HepG2 (cell line): ENCODE measurements around the gene SRSF11. TPM values are rescaled to one million over a fixed set of nuclear protein-coding genes. Genes with fewer than 3 reads are reported as not detected.

Experiments
- AGO2 ChIP-seq: fragments of 200-400 bp; formaldehyde crosslinking; optimal IDR thresholded peaks from 2 replicates; pipeline ENCODE3; 2017; ENCODE audit warnings: mild to moderate bottlenecking, low read depth, low read length, moderate library complexity
- DR1 ChIP-seq: sonication (generic); formaldehyde crosslinking; IDR thresholded peaks from 2 replicates; pipeline ENCODE4 v1.8.0; 2021; ENCODE audit warnings: mild to moderate bottlenecking, missing genetic modification reagents, inconsistent platforms
- ISL2 ChIP-seq: sonication (generic); formaldehyde crosslinking; IDR thresholded peaks from 2 replicates; pipeline ENCODE4 v1.5.0; 2020; ENCODE audit warnings: missing genetic modification reagents
- KAT7 ChIP-seq: IDR thresholded peaks from 2 replicates; pipeline ENCODE4 v1.6.1; 2018; ENCODE audit warnings: borderline replicate concordance, missing compliant biosample characterization
- MAF1 ChIP-seq: sonication (generic); formaldehyde crosslinking; IDR thresholded peaks from 2 replicates; pipeline ENCODE4 v1.5.0; 2020; ENCODE audit warnings: missing genetic modification reagents, borderline replicate concordance
- MEIS1 ChIP-seq: sonication (generic); formaldehyde crosslinking; IDR thresholded peaks from 2 replicates; pipeline ENCODE4 v1.9.0; 2021; ENCODE audit warnings: mild to moderate bottlenecking, missing genetic modification reagents, moderate library complexity, borderline replicate concordance
- MTA3 ChIP-seq: sonication (generic); formaldehyde crosslinking; IDR thresholded peaks from 2 replicates; pipeline ENCODE4 v1.4.0; 2020; ENCODE audit warnings: missing genetic modification reagents
- NR1H2 ChIP-seq: sonication (generic); formaldehyde crosslinking; IDR thresholded peaks from 2 replicates; pipeline ENCODE4 v1.8.1; 2022; ENCODE audit warnings: low read depth, missing genetic modification reagents, borderline replicate concordance
- SALL1 ChIP-seq: sonication (generic); formaldehyde crosslinking; IDR thresholded peaks from 2 replicates; pipeline ENCODE4 v1.8.0; 2022; ENCODE audit warnings: mild to moderate bottlenecking, missing genetic modification reagents
- SAP130 ChIP-seq: IDR thresholded peaks from 2 replicates; pipeline ENCODE4 v1.6.1; 2016; ENCODE audit warnings: low read depth
- TOPORS ChIP-seq: sonication (generic); formaldehyde crosslinking; IDR thresholded peaks from 2 replicates; pipeline ENCODE4 v1.8.0; 2023; ENCODE audit warnings: mild to moderate bottlenecking, missing genetic modification reagents
- WIZ ChIP-seq: sonication (generic); formaldehyde crosslinking; IDR thresholded peaks from 2 replicates; pipeline ENCODE4 v1.5.1; 2020; ENCODE audit warnings: mild to moderate bottlenecking, missing genetic modification reagents
- YY1 ChIP-seq: IDR thresholded peaks from 2 replicates; pipeline ENCODE4 v1.6.1; 2011; ENCODE audit warnings: low read length, low read depth, moderate library complexity, mild to moderate bottlenecking; ENCODE audit not compliant: insufficient read depth, insufficient replicate concordance
- ZMAT3 ChIP-seq: sonication (generic); formaldehyde crosslinking; conservative IDR thresholded peaks from 2 replicates; pipeline ENCODE4 v1.7.0; 2021; ENCODE audit warnings: missing genetic modification reagents
- ZNF101 ChIP-seq: sonication (generic); formaldehyde crosslinking; IDR thresholded peaks from 2 replicates; pipeline ENCODE4 v1.4.0; 2020; ENCODE audit warnings: mild to moderate bottlenecking, low read depth, missing genetic modification reagents, borderline replicate concordance
- ZNF24 ChIP-seq: fragments of 450-650 bp; IDR thresholded peaks from 2 replicates; pipeline ENCODE4 v1.6.1; 2017; ENCODE audit warnings: antibody characterized with exemption, mild to moderate bottlenecking
- ZNF446 ChIP-seq: sonication (generic); formaldehyde crosslinking; IDR thresholded peaks from 2 replicates; pipeline ENCODE4 v1.5.0; 2020; ENCODE audit warnings: mild to moderate bottlenecking, missing genetic modification reagents
- ZNF639 ChIP-seq: conservative IDR thresholded peaks from 2 replicates; pipeline ENCODE4 v1.6.1; 2018; ENCODE audit warnings: missing genetic modification reagents
- ZNF678 ChIP-seq: sonication (generic); formaldehyde crosslinking; IDR thresholded peaks from 2 replicates; pipeline ENCODE4 v1.4.0; 2020; ENCODE audit warnings: mild to moderate bottlenecking, missing genetic modification reagents
- ZNF782 ChIP-seq: sonication (generic); formaldehyde crosslinking; IDR thresholded peaks from 2 replicates; pipeline ENCODE4 v1.4.0; 2020; ENCODE audit warnings: missing genetic modification reagents, mild to moderate bottlenecking, borderline replicate concordance
- ZSCAN25 ChIP-seq: sonication (generic); formaldehyde crosslinking; IDR thresholded peaks from 2 replicates; pipeline ENCODE4 v1.8.0; 2022; ENCODE audit warnings: mild to moderate bottlenecking, missing genetic modification reagents
- polyA plus RNA-seq, 8 experiments: library from polyadenylated mRNA; depleted of rRNA in 3 of 8; stranded (reverse) in 7 of 8; unstranded in 1 of 8; fragments of >200 nt; fragmentation: Illumina TruSeq in 4 of 8; extraction: Trizol in 4 of 8; gene quantifications; 2 replicates each; pipeline versions ENCODE4 v1.2.1 to v1.2.3, GENCODE V29; 2011 to 2016; ENCODE audit warnings: low read depth in 4 of 8, missing spikeins in 1 of 8, mixed read lengths in 1 of 8; ENCODE audit not compliant: insufficient read depth in 1 of 8
- total RNA-seq, 5 experiments: library from RNA; depleted of rRNA; stranded (reverse); fragments of >200 nt; fragmentation: Illumina TruSeq; extraction: Trizol; gene quantifications; 2 replicates each; pipeline ENCODE4 v1.2.3, GENCODE V29; 2016; ENCODE audit warnings: low read depth in 1 of 5
- TF ChIP-seq, protein P1 (sequence below): sonication (generic); formaldehyde crosslinking; conservative IDR thresholded peaks from 2 replicates; pipeline ENCODE4 v1.4.0; 2020; ENCODE audit warnings: mild to moderate bottlenecking, missing genetic modification reagents, moderate library complexity
- TF ChIP-seq, protein P2 (sequence below): sonication (generic); formaldehyde crosslinking; IDR thresholded peaks from 2 replicates; pipeline ENCODE4 v1.4.0; 2020; ENCODE audit warnings: missing genetic modification reagents

SRSF11 gene
- total and polyA plus RNA-seq, 2 of the 13 experiments (the other 11 are each of a cell fraction or from before 2014, with no cell fraction given), result 118 to 381 TPM

DNA sequence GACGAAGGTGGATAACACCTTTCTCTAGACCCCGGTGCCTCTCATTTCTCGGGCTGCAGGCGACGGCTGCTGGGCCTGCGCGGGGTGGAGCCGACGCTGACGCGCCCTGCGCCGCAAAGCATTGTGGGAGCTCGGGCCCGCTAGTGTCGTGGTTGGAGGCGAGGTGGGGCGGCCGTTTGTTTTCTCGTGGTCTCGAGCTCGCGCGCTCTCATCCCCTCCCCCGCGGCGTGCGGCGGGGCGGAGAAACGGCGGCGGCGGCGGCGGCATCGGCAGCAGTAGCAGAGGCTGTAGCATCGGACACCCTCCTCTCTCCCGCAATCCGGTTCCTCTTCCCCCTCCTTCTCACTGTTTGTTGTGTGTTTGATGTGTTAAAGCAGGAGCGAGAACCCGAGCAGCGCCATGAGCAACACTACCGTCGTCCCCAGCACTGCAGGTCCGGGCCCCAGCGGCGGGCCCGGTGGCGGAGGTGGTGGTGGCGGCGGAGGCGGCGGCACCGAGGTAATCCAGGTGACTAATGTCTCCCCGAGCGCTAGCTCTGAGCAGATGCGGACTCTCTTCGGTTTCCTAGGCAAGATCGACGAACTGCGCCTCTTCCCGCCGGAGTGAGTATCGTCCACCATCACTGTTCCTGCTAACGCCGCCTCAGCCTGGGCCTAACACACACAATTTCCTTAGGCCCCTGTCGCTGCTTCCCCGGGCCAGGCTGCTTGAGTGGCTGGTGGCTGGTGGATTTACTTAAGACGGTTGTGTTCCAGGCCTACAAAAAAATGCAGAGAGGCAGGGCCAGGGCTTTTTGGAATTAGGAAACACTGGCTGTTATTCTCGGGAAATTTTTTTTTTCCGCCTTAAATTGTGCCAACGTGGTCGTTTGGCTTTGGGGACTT lies at the start of gene SRSF11 (continued):
- peak; percentile 85; the same call in 1 of the 2 replicates for TF ChIP-seq ZNF639 (CRISPR knock-in tag)
- no peak for TF ChIP-seq MAF1 (CRISPR knock-in tag)
- TF ChIP-seq SALL1 (CRISPR knock-in tag), result peak; percentile 89
- peak; percentile 45 for TF ChIP-seq YY1
- TF ChIP-seq ISL2 (CRISPR knock-in tag), result peak; percentile 27; the same call in 1 of the 2 replicates
- peak; percentile 40; the same call in 1 of the 2 replicates for TF ChIP-seq WIZ (CRISPR knock-in tag)
- TF ChIP-seq AGO2, result peak; percentile 97
- TF ChIP-seq, protein P1, sequence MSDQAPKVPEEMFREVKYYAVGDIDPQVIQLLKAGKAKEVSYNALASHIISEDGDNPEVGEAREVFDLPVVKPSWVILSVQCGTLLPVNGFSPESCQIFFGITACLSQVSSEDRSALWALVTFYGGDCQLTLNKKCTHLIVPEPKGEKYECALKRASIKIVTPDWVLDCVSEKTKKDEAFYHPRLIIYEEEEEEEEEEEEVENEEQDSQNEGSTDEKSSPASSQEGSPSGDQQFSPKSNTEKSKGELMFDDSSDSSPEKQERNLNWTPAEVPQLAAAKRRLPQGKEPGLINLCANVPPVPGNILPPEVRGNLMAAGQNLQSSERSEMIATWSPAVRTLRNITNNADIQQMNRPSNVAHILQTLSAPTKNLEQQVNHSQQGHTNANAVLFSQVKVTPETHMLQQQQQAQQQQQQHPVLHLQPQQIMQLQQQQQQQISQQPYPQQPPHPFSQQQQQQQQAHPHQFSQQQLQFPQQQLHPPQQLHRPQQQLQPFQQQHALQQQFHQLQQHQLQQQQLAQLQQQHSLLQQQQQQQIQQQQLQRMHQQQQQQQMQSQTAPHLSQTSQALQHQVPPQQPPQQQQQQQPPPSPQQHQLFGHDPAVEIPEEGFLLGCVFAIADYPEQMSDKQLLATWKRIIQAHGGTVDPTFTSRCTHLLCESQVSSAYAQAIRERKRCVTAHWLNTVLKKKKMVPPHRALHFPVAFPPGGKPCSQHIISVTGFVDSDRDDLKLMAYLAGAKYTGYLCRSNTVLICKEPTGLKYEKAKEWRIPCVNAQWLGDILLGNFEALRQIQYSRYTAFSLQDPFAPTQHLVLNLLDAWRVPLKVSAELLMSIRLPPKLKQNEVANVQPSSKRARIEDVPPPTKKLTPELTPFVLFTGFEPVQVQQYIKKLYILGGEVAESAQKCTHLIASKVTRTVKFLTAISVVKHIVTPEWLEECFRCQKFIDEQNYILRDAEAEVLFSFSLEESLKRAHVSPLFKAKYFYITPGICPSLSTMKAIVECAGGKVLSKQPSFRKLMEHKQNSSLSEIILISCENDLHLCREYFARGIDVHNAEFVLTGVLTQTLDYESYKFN (CRISPR knock-in tag), result peak; percentile 48; the same call in 1 of the 2 replicates
- 0 out of 2 replicates have a peak, but pooled peaks have one; percentile 69 for TF ChIP-seq ZNF101
- peak; percentile 93 for TF ChIP-seq ZNF446 (CRISPR knock-in tag)
- TF ChIP-seq SAP130 (CRISPR knock-in tag), result peak; percentile 92
- peak; percentile 99 for TF ChIP-seq KAT7 (CRISPR knock-in tag)
- TF ChIP-seq ZSCAN25 (CRISPR knock-in tag), result 0 out of 2 replicates have a peak, but pooled peaks have one; percentile 37
- TF ChIP-seq ZMAT3 (CRISPR knock-in tag), result 0 out of 2 replicates have a peak, but pooled peaks have one; percentile 46
- TF ChIP-seq ZNF678 (CRISPR knock-in tag), result peak; percentile 64; the same call in 1 of the 2 replicates
- peak; percentile 78 for TF ChIP-seq ZNF782 (CRISPR knock-in tag)
- TF ChIP-seq MTA3, result no peak
- TF ChIP-seq MEIS1 (CRISPR knock-in tag), result no peak; the same call in 1 of the 2 replicates
- TF ChIP-seq TOPORS (CRISPR knock-in tag), result peak; percentile 64; the same call in 1 of the 2 replicates
- TF ChIP-seq DR1 (CRISPR knock-in tag), result peak; percentile 82; the same call in 1 of the 2 replicates
- TF ChIP-seq NR1H2 (CRISPR knock-in tag), result peak; percentile 45; the same call in 1 of the 2 replicates
- TF ChIP-seq ZNF24, result no peak
- TF ChIP-seq, protein P2, sequence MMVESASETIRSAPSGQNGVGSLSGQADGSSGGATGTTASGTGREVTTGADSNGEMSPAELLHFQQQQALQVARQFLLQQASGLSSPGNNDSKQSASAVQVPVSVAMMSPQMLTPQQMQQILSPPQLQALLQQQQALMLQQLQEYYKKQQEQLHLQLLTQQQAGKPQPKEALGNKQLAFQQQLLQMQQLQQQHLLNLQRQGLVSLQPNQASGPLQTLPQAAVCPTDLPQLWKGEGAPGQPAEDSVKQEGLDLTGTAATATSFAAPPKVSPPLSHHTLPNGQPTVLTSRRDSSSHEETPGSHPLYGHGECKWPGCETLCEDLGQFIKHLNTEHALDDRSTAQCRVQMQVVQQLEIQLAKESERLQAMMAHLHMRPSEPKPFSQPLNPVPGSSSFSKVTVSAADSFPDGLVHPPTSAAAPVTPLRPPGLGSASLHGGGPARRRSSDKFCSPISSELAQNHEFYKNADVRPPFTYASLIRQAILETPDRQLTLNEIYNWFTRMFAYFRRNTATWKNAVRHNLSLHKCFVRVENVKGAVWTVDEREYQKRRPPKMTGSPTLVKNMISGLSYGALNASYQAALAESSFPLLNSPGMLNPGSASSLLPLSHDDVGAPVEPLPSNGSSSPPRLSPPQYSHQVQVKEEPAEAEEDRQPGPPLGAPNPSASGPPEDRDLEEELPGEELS (CRISPR knock-in tag), result peak; percentile 54
